ENCODE results near the gene GBGT1. TPM values are rescaled to one million over a fixed set of nuclear protein-coding genes. Genes with fewer than 3 reads are reported as not detected.
A peak's percentile ranks its signal among the peaks of the same experiment; 100 is the strongest.
"Not testable (repeated sequence)": the region's sequence is repeated elsewhere in the genome, so short reads cannot be mapped to it uniquely, and the experiment has no call there.

Gene GBGT1
- total RNA-seq, 8 experiments from 2014 or later = 0.14 to 2.4 (median 0.75) TPM

GRCh38 chr9:133188006-133188842 is 24.5 kb upstream of the GBGT1 start:
- Histone ChIP-seq H3K4me3 (no peak overlapping the region), H3K27ac (no peak overlapping the region), H3K4me1 (replicated peaks in 1 of 2) (peaks cover 0 to 2% of the 10 kb centered on the region in 2 donors)
- WGBS, 10 experiments = 0 to 80% (median 10%) methylated on average over 1 to 11 of the region's 21 CpGs; no CpG with 5 or more reads in 2 of the 10 experiments
- in situ Hi-C loops (cut with MboI; ENCODE audit: low pct_unique_long_range_greater_than_20kb in 2 of 9, low sequenced_read_pairs in 9 of 9, unreplicated experiment in 9 of 9) = loop anchor here in 4 of 9 experiments (10.0 to 25.0 kb wide), 3 partner anchors 137 to 299 kb away; partner anchors contain the start of genes MED22 (in 2 of the 4), RPL7A (in 2 of the 4), SLC2A6 (in 2 of the 4) and SURF6 (in 2 of the 4)
- ATAC-seq (replicated peaks in 6 of 8) = peak; percentile 41 to 70 (median 64)

DNA sequence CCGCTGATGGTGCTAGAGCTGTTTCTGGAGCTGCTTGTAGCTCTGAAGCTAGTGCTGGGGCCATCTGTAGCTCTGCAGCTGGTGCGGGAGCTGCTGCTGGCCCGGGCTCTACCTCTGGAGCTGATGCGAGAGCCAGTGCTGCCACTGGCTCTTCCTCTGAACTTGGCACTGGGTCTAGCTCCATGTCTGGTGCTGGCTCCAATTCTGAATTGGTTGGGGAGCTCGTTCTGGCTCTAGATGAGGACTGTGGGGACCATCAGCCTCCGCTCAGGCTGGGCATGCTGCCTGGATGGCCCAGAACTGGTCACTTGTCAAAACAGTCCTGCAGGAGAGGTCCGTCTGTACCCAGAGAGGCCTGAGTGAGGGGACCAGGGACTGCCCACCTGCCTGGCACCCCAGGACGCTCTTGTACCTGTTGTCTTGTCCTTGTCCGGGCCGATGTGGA is 23.9 kb upstream of the GBGT1 start:
- no peak for ATAC-seq (replicated peaks in 6 of 8)
- H3K27ac ChIP-seq = no peak overlapping the region
- H3K4me3 ChIP-seq = no peak overlapping the region
- in situ Hi-C loops (cut with MboI; ENCODE audit: low pct_unique_long_range_greater_than_20kb in 2 of 9, low sequenced_read_pairs in 9 of 9, unreplicated experiment in 9 of 9) = loop anchor here in 4 of 9 experiments (10.0 to 25.0 kb wide), 3 partner anchors 137 to 300 kb away; partner anchors contain the start of genes MED22 (in 2 of the 4), RPL7A (in 2 of the 4), SLC2A6 (in 2 of the 4) and SURF6 (in 2 of the 4)
- peaks cover 0 to 2% of the 10 kb centered on the region in 2 donors for H3K4me1 ChIP-seq (replicated peaks in 1 of 2)
- 0 to 100% (median 68%) methylated on average over 1 to 4 of the region's 10 CpGs; no CpG with 5 or more reads in 3 of the 10 experiments for WGBS, 10 experiments

GRCh38 chr9:133186736-133187135 is 23.0 kb upstream of the GBGT1 start:
- no peak for ATAC-seq (replicated peaks in 6 of 8)
- in situ Hi-C loops (cut with MboI; ENCODE audit: low pct_unique_long_range_greater_than_20kb in 2 of 9, low sequenced_read_pairs in 9 of 9, unreplicated experiment in 9 of 9) = loop anchor here in 4 of 9 experiments (10.0 to 25.0 kb wide), 3 partner anchors 138 to 301 kb away; partner anchors contain the start of genes MED22 (in 2 of the 4), RPL7A (in 2 of the 4), SLC2A6 (in 2 of the 4) and SURF6 (in 2 of the 4)
- WGBS, 10 experiments = 72 to 92% (median 76%) methylated on average over 2 to 5 of the region's 6 CpGs; no CpG with 5 or more reads in 6 of the 10 experiments
- Histone ChIP-seq H3K4me3 (no peak overlapping the region), H3K4me1 (replicated peaks in 1 of 2) (peaks cover 0 to 2% of the 10 kb centered on the region in 2 donors), H3K27ac (no peak overlapping the region)

DNA sequence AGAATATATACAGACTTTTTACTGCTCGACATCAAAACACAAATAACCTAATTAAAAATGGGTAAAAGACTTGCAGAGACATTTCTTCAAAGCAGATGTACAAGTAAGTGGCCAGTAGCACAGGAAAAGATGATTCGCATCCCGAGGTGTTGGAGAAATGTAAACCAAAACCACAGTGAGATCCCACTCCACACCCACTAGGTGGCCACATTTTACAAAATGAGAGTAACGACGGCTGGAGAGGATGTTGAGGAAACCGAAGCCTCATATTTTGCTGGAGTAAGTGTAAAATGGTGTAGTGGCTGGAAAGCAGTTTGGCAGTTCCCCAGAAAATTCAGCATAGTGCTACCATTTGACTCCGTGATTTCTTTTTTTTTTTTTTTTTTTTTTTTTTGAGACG is 21.3 kb upstream of the GBGT1 start:
- WGBS, 10 experiments = 0 to 57% (median 18%) methylated on average over 1 to 6 of the region's 8 CpGs
- Histone ChIP-seq H3K4me1 (replicated peaks in 1 of 2) (peaks cover 0 to 2% of the 10 kb centered on the region in 2 donors), H3K4me3 (no peak overlapping the region), H3K27ac (no peak overlapping the region)
- in situ Hi-C loops (cut with MboI; ENCODE audit: low pct_unique_long_range_greater_than_20kb in 2 of 9, low sequenced_read_pairs in 9 of 9, unreplicated experiment in 9 of 9) = loop anchor here in 4 of 9 experiments (10.0 to 25.0 kb wide), 3 partner anchors 140 to 302 kb away; partner anchors contain the start of genes MED22 (in 2 of the 4), RPL7A (in 2 of the 4), SLC2A6 (in 2 of the 4) and SURF6 (in 2 of the 4)
- ATAC-seq (replicated peaks in 6 of 8) = peak; percentile 40 to 85 (median 72)

DNA sequence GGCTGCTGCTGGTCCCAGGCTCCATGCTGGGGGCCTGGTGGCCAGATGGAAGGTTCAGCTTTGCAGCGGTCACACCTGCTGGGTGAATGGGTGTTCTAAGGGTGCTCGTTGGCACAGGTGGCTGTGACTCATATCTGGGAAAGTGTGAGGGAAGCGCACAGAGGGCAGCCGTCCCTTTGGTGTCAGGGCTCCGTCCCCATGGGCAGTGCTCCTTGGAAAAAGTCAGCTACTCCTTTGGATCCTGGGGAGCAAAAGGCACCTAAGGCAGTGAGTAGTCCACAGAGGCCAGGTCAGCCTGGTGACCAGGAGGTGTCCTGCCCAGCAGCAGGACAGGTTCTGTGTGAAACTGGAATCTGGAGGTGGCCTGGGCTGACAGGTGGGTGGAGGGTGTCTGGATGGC is 18.4 kb upstream of the GBGT1 start:
- no peak for ATAC-seq (replicated peaks in 6 of 8)
- Histone ChIP-seq H3K4me3 (no peak overlapping the region), H3K4me1 (replicated peaks in 1 of 2) (peaks cover 0 to 2% of the 10 kb centered on the region in 2 donors), H3K27ac (no peak overlapping the region)
- in situ Hi-C loops (cut with MboI; ENCODE audit: low pct_unique_long_range_greater_than_20kb in 2 of 9, low sequenced_read_pairs in 9 of 9, unreplicated experiment in 9 of 9) = loop anchor here in 4 of 9 experiments (10.0 to 25.0 kb wide), 3 partner anchors 143 to 305 kb away; partner anchors contain the start of genes MED22 (in 2 of the 4), RPL7A (in 2 of the 4), SLC2A6 (in 2 of the 4) and SURF6 (in 2 of the 4)
- WGBS, 10 experiments = 20 to 100% (median 31%) methylated on average over 1 to 3 of the region's 5 CpGs; no CpG with 5 or more reads in 6 of the 10 experiments

DNA sequence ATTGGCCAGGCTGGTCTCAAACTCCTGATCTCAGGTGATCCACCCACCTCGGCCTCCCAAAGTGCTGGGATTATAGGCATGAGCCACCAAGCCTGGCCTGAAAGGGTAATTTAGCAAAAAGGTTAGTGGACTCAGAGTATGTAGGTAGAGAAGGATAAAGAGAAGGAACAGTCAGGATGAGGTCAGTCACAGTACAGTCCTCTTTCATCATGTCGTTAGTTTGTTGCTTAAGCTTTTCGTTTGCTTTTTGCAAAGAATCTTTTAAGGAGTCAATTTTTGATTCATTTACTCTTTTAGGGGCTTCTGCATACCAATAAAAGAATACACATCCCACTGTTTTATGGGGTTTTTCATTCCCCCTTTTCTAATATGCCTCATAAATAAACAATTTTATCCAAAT is 17.8 kb upstream of the GBGT1 start:
- WGBS, 10 experiments = 28 to 75% (median 50%) methylated on average over 2 to 3 of the region's 3 CpGs; no CpG with 5 or more reads in 4 of the 10 experiments
- Histone ChIP-seq H3K27ac (no peak overlapping the region), H3K4me1 (replicated peaks in 1 of 2) (peaks cover 0 to 2% of the 10 kb centered on the region in 2 donors), H3K4me3 (no peak overlapping the region)
- no peak for ATAC-seq (replicated peaks in 6 of 8)
- in situ Hi-C loops (cut with MboI; ENCODE audit: low pct_unique_long_range_greater_than_20kb in 2 of 9, low sequenced_read_pairs in 9 of 9, unreplicated experiment in 9 of 9) = loop anchor here in 4 of 9 experiments (10.0 to 25.0 kb wide), 3 partner anchors 143 to 306 kb away; partner anchors contain the start of genes MED22 (in 2 of the 4), RPL7A (in 2 of the 4), SLC2A6 (in 2 of the 4) and SURF6 (in 2 of the 4)

DNA sequence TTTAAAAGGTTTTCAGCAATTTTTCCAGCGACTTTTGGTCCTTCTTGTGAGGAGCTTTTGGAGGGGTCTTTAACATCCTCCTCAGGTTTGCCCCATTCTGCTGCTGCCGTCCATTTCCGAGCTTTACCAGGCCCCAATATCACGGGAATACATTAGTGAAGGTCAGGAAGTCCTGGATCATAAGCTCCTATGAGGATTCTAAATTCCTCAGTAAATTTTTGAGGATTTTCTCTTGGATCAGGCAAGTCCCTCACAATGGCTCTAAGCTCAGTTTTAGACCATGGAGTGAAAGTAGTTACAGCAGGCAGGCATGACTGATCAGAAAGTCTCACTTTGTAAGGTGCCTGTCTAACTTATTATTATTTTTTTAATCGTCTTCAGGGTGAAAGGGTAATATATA is 17.2 kb upstream of the GBGT1 start:
- Histone ChIP-seq H3K27ac (no peak overlapping the region), H3K4me1 (replicated peaks in 1 of 2) (peaks cover 0 to 2% of the 10 kb centered on the region in 2 donors), H3K4me3 (no peak overlapping the region)
- in situ Hi-C loops (cut with MboI; ENCODE audit: low pct_unique_long_range_greater_than_20kb in 2 of 9, low sequenced_read_pairs in 9 of 9, unreplicated experiment in 9 of 9) = loop anchor here in 4 of 9 experiments (10.0 to 25.0 kb wide), 3 partner anchors 144 to 306 kb away; partner anchors contain the start of genes MED22 (in 2 of the 4), RPL7A (in 2 of the 4), SLC2A6 (in 2 of the 4) and SURF6 (in 2 of the 4)
- no peak for ATAC-seq (replicated peaks in 6 of 8)
- 30 to 84% (median 66%) methylated on average over 1 to 5 of the region's 5 CpGs for WGBS, 10 experiments

DNA sequence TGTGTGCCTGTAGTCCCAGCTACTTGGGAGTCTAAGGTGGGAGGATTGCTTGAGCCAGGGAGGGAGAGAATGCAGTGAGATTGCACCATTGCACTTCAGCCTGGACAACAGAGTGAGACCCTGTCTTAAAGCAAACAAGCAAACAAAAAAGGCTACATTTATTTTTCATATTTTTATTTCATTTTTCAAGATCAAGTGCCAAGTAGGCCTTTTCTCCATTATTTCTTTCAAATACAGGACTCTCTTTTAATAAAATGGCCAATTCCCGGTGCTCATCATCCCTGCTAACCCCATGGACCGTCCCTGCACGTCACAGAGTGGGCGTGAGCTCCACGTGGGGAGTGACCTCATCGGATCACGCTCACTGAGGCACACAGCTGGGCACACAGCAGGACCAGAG is 9.3 kb upstream of the GBGT1 start:
- in situ Hi-C loops (cut with MboI; ENCODE audit: low pct_unique_long_range_greater_than_20kb in 2 of 9, low sequenced_read_pairs in 9 of 9, unreplicated experiment in 9 of 9) = no loop called here
- ATAC-seq (replicated peaks in 6 of 8) = no peak
- Histone ChIP-seq H3K4me1 (replicated peaks in 1 of 2) (no peaks in the 10 kb centered on the region), H3K27ac (no peak overlapping the region), H3K4me3 (no peak overlapping the region)
- WGBS, 10 experiments = 51 to 100% (median 91%) methylated on average over 1 to 7 of the region's 7 CpGs; no CpG with 5 or more reads in 4 of the 10 experiments

GRCh38 chr9:133171161-133171961 is 7.6 kb upstream of the GBGT1 start:
- no peak overlapping the region for H3K4me3 ChIP-seq
- peaks cover 0 to 4% of the 10 kb centered on the region in 2 donors for H3K4me1 ChIP-seq (replicated peaks in 1 of 2)
- WGBS, 10 experiments = 20 to 100% (median 75%) methylated on average over 1 to 6 of the region's 29 CpGs; no CpG with 5 or more reads in 3 of the 10 experiments
- in situ Hi-C loops (cut with MboI; ENCODE audit: low pct_unique_long_range_greater_than_20kb in 2 of 9, low sequenced_read_pairs in 9 of 9, unreplicated experiment in 9 of 9) = no loop called here
- no peak overlapping the region for H3K27ac ChIP-seq
- no peak for ATAC-seq (replicated peaks in 6 of 8)

GRCh38 chr9:133170716-133171115 is 7.0 kb upstream of the GBGT1 start:
- H3K27ac ChIP-seq = no peak overlapping the region
- peaks cover 0 to 4% of the 10 kb centered on the region in 2 donors for H3K4me1 ChIP-seq (replicated peaks in 1 of 2)
- no peak for ATAC-seq (replicated peaks in 6 of 8)
- no peak overlapping the region for H3K4me3 ChIP-seq
- in situ Hi-C loops (cut with MboI; ENCODE audit: low pct_unique_long_range_greater_than_20kb in 2 of 9, low sequenced_read_pairs in 9 of 9, unreplicated experiment in 9 of 9) = no loop called here
- WGBS, 10 experiments = 32 to 87% (median 84%) methylated on average over 1 to 8 of the region's 11 CpGs; no CpG with 5 or more reads in 5 of the 10 experiments

GRCh38 chr9:133169687-133170086 is 6.0 kb upstream of the GBGT1 start:
- in situ Hi-C loops (cut with MboI; ENCODE audit: low pct_unique_long_range_greater_than_20kb in 2 of 9, low sequenced_read_pairs in 9 of 9, unreplicated experiment in 9 of 9); ATAC-seq (replicated peaks in 6 of 8); H3K4me1 ChIP-seq (replicated peaks in 1 of 2); H3K4me3 ChIP-seq; H3K27ac ChIP-seq: not testable (repeated sequence)
- 30 to 91% (median 60%) methylated on average over 1 to 10 of the region's 12 CpGs; no CpG with 5 or more reads in 3 of the 10 experiments for WGBS, 10 experiments

DNA sequence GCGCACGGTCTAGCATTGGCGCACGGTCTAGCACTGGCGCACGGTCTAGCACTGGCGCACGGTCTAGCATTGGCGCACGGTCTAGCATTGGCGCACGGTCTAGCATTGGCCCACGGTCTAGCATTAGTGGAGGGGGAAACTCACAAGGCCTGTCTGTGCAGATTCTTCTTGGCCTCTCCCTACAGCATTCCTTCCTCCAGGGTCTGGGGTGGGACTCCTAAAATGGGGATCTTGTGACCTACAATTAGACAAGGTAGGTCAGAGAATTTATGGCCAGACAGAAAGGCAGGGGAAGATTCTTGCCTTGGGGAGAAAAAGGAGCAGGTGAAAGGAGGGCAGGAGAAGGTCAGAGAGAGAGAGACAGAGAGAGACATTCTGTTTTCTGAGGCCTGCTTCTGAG is 5.4 kb upstream of the GBGT1 start:
- ATAC-seq (replicated peaks in 6 of 8) = no peak
- Histone ChIP-seq H3K27ac (no peak overlapping the region), H3K4me1 (replicated peaks in 1 of 2) (peaks cover 0 to 5% of the 10 kb centered on the region in 2 donors), H3K4me3 (no peak overlapping the region)
- in situ Hi-C loops (cut with MboI; ENCODE audit: low pct_unique_long_range_greater_than_20kb in 2 of 9, low sequenced_read_pairs in 9 of 9, unreplicated experiment in 9 of 9) = no loop called here
- 80 to 95% (median 87%) methylated on average over 1 to 13 of the region's 13 CpGs; no CpG with 5 or more reads in 6 of the 10 experiments for WGBS, 10 experiments

Data from motor neuron (in vitro differentiated cells).